ENCODE measurements around the gene CEP131. TPM values are rescaled to one million over a fixed set of nuclear protein-coding genes. Genes with fewer than 3 reads are reported as not detected.

The CEP131 gene
- total and polyA plus RNA-seq, 7 donors = 3.7 to 8.6 (median 4.9) TPM

DNA sequence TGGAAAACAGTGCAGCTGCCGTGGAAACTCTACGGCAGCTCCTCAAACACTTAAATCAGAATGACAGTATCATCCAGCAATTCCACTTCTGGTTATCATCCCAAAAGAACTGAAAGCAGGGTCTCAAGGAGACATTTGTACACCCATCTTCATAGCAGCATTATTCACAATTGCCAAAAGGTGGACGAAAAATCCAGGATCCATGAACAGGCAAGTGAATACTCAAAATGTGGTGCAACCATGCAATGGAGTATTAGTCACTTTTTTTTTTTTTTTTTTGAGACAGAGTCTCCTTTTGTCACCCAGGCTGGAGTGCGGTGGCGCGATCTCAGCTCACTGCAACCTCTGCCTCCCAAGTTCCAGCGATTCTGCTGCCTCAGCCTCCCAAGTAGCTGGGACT is 46.1 kb downstream of the CEP131 start:
- no peak overlapping the region for H3K27ac ChIP-seq
- no peaks in the 10 kb centered on the region for H3K36me3 ChIP-seq (ENCODE audit: insufficient read depth in 1 of 2, low read depth in 1 of 2)
- H3K9me3 ChIP-seq = peaks cover 5% of the 10 kb centered on the region
- H3K27me3 ChIP-seq (ENCODE audit: insufficient read depth in 3 of 3, low read length in 2 of 3) = peaks cover 0 to 7% (median 3%) of the 10 kb centered on the region in 3 donors
- DNase-seq = no peak
- intact Hi-C loops (cut with DNase I) = no loop called here
- H3K4me1 ChIP-seq = no peaks in the 10 kb centered on the region
- no peak for ATAC-seq
- WGBS, 3 donors = 94 to 96% (median 95%) methylated on average over 7 of the region's 7 CpGs
- no peak overlapping the region for H3K4me3 ChIP-seq
- no peak for TF ChIP-seq CTCF (IDR thresholded peaks at IDR 0.05)

- no peak overlapping the region for H3K4me3 ChIP-seq
- H3K27me3 ChIP-seq (ENCODE audit: insufficient read depth in 3 of 3, low read length in 2 of 3) = peaks cover 0 to 6% (median under 1%) of the 10 kb centered on the region in 3 donors
- no peak for DNase-seq
- no peak for TF ChIP-seq CTCF (IDR thresholded peaks at IDR 0.05)
- no peak for ATAC-seq
- intact Hi-C loops (cut with DNase I) = no loop called here
- H3K36me3 ChIP-seq (ENCODE audit: insufficient read depth in 1 of 2, low read depth in 1 of 2) = no peaks in the 10 kb centered on the region
- WGBS, 3 donors = 76 to 78% (median 76%) methylated on average over 1 of the region's 1 CpG
- H3K27ac ChIP-seq = no peak overlapping the region
- H3K4me1 ChIP-seq = no peaks in the 10 kb centered on the region
- H3K9me3 ChIP-seq = peaks cover 5% of the 10 kb centered on the region
Measured at GRCh38 chr17:81173762-81174155, 49.0 kb downstream of the CEP131 start.

GRCh38 chr17:81173052-81173761 is 49.6 kb downstream of the CEP131 start:
- no peaks in the 10 kb centered on the region for H3K36me3 ChIP-seq (ENCODE audit: insufficient read depth in 1 of 2, low read depth in 1 of 2)
- H3K27me3 ChIP-seq (ENCODE audit: insufficient read depth in 3 of 3, low read length in 2 of 3) = peaks cover 0 to 6% (median 6%) of the 10 kb centered on the region in 3 donors
- intact Hi-C loops (cut with DNase I) = no loop called here
- DNase-seq (no peak), ATAC-seq (no peak)
- H3K4me1 ChIP-seq = no peaks in the 10 kb centered on the region
- H3K9me3 ChIP-seq = peaks cover 5% of the 10 kb centered on the region
- 59 to 68% (median 64%) methylated on average over 11 of the region's 11 CpGs for WGBS, 3 donors
- no peak overlapping the region for H3K4me3 ChIP-seq
- no peak for TF ChIP-seq CTCF (IDR thresholded peaks at IDR 0.05)
- H3K27ac ChIP-seq = no peak overlapping the region

DNA sequence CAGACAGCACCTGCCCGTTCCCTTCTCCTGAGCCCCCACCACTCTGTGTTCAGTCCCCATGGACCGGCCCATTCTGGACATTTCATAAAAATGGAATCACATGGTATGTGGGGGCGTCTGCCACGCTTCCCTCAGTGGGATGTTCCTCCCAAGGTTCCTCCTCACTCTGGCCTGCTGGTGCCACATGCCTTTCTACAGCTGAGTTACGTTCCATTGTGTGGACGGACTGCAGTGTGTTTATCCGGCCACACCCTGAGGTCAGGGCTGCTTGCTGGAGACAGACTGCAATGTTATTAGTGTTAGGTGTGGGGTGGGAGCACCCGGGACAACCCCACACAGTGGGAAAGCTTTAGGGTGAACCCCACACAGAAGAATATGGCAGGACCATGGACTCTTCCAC is 50.8 kb downstream of the CEP131 start:
- ATAC-seq = no peak
- intact Hi-C loops (cut with DNase I) = no loop called here
- H3K9me3 ChIP-seq = peaks cover 5% of the 10 kb centered on the region
- no peak overlapping the region for H3K27ac ChIP-seq
- no peak overlapping the region for H3K4me3 ChIP-seq
- no peaks in the 10 kb centered on the region for H3K4me1 ChIP-seq
- H3K36me3 ChIP-seq (ENCODE audit: insufficient read depth in 1 of 2, low read depth in 1 of 2) = no peaks in the 10 kb centered on the region
- H3K27me3 ChIP-seq (ENCODE audit: insufficient read depth in 3 of 3, low read length in 2 of 3) = peaks cover 0 to 17% (median 6%) of the 10 kb centered on the region in 3 donors
- no peak for DNase-seq
- no peak for TF ChIP-seq CTCF (IDR thresholded peaks at IDR 0.05)
- 68 to 71% (median 70%) methylated on average over 8 of the region's 8 CpGs for WGBS, 3 donors
